Progenitor cell of endocrine pancreas (in vitro differentiated cells): ENCODE results near the gene CBL. TPM values are rescaled to one million over a fixed set of nuclear protein-coding genes. Genes with fewer than 3 reads are reported as not detected.
"Not testable (repeated sequence)": the region's sequence is repeated elsewhere in the genome, so short reads cannot be mapped to it uniquely, and the experiment has no call there.

ENCODE experiments used
- DNase-seq: peaks from one replicate; pipeline ENCODE4 v3.0.0; 2021; ENCODE audit warnings: low spot score; ENCODE audit not compliant: unreplicated experiment
- H3K27ac Mint-ChIP-seq: 2 replicates; pipeline ENCODE4 v1.8.0; 2021; ENCODE audit warnings: mild to moderate bottlenecking, moderate library complexity, mixed read lengths
- H3K27me3 Mint-ChIP-seq: 2 replicates; pipeline ENCODE4 v1.8.0; 2021; ENCODE audit warnings: mixed read lengths
- H3K36me3 Mint-ChIP-seq: 2 replicates; pipeline ENCODE4 v1.8.0; 2022; ENCODE audit warnings: mixed read lengths; ENCODE audit not compliant: insufficient read depth
- H3K4me1 Mint-ChIP-seq: 2 replicates; pipeline ENCODE4 v1.8.0; 2021; ENCODE audit warnings: low read depth, mixed read lengths
- H3K4me3 Mint-ChIP-seq: 2 replicates; pipeline ENCODE4 v1.8.0; 2021; ENCODE audit warnings: low read depth, mild to moderate bottlenecking, moderate library complexity, mixed read lengths
- H3K9me3 Mint-ChIP-seq: 2 replicates; pipeline ENCODE4 v1.8.0; 2021; ENCODE audit warnings: low read depth, mixed read lengths
- CTCF ChIP-seq: fragments of 200-600 bp; sonication (generic); IDR thresholded peaks from one replicate; pipeline ENCODE4 v1.5.0; 2021; ENCODE audit warnings: antibody characterized with exemption, mild to moderate bottlenecking; ENCODE audit not compliant: unreplicated experiment
- total RNA-seq: library from RNA; stranded (reverse); gene quantifications from 2 replicates; pipeline ENCODE4 v1.2.1, GENCODE V29; 2021

The CBL gene
- total RNA-seq, 1 donor from 2014 or later: 26.4 TPM

- Mint-ChIP-seq H3K4me3 (no peak overlapping the region), H3K27me3 (no peaks in the 10 kb centered on the region), H3K27ac (no peak overlapping the region), H3K4me1 (peaks cover 21% of the 10 kb centered on the region), H3K9me3 (no peaks in the 10 kb centered on the region), H3K36me3 (no peaks in the 10 kb centered on the region)
- no peak for DNase-seq
- TF ChIP-seq CTCF: no peak
Observed at GRCh38 chr11:119190531-119190930, 15.6 kb upstream of the CBL start.

DNA sequence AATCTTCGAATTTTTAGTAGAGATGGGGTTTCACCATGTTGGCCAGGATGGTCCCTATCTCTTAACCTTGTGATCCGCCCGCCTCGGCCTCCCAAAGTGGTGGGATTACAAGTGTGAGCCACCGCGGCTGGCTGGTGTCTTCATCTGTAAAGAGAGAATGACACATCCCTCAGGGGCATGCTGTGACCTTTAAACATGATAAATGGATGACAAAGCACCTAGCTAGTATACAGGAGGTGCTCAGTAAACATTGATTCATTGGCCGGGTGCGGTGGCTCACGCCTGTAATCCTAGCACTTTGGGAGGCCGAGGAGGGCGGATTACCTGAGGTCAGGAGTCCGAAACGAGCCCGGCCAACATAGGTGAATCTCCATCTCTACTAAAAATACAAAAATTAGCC is 14.9 kb upstream of the CBL start:
- not testable (repeated sequence) for H3K27me3 Mint-ChIP-seq, H3K4me3 Mint-ChIP-seq, H3K9me3 Mint-ChIP-seq, H3K36me3 Mint-ChIP-seq, DNase-seq
- Mint-ChIP-seq H3K27ac (peak overlapping the region; percentile 49), H3K4me1 (peaks cover 15% of the 10 kb centered on the region)

DNA sequence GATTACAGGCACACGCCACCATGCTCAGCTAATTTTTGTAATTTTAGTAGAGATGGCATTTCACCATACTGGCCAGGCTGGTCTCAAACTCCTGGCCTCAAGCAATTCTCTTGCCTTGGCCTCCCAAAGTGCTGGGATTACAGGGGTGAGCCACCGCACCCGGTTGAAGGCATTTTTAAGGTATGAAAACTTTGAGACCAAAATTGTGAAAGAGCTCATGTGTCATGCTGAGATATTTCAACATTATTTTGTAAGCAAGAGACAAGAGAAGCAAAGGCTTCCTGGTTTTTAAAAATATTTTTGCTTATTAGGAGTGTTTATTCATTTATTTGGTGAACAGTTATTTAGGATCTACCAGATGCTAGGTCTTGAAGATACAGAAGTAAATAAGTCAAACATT is 14.0 kb upstream of the CBL start:
- Mint-ChIP-seq H3K27ac (no peak overlapping the region), H3K4me3 (no peak overlapping the region), H3K4me1 (peaks cover 14% of the 10 kb centered on the region), H3K27me3 (no peaks in the 10 kb centered on the region), H3K9me3 (no peaks in the 10 kb centered on the region), H3K36me3 (no peaks in the 10 kb centered on the region)
- no peak for TF ChIP-seq CTCF
- no peak for DNase-seq

- Mint-ChIP-seq H3K27me3 (no peaks in the 10 kb centered on the region), H3K4me3 (no peak overlapping the region), H3K27ac (no peak overlapping the region), H3K36me3 (no peaks in the 10 kb centered on the region), H3K9me3 (no peaks in the 10 kb centered on the region), H3K4me1 (peaks cover 14% of the 10 kb centered on the region)
- DNase-seq: no peak
- TF ChIP-seq CTCF: no peak
Observed at GRCh38 chr11:119193001-119193400, 13.1 kb upstream of the CBL start.

GRCh38 chr11:119193626-119194025 is 12.5 kb upstream of the CBL start:
- H3K4me3 Mint-ChIP-seq: no peak overlapping the region
- H3K36me3 Mint-ChIP-seq: no peaks in the 10 kb centered on the region

More at GRCh38 chr11:119193626-119194025, 12.5 kb upstream of the CBL start:
- no peak for DNase-seq
- peak overlapping the region; percentile 79 for H3K27ac Mint-ChIP-seq
- H3K4me1 Mint-ChIP-seq: peaks cover 14% of the 10 kb centered on the region
- TF ChIP-seq CTCF: no peak
- H3K27me3 Mint-ChIP-seq: no peaks in the 10 kb centered on the region
- H3K9me3 Mint-ChIP-seq: no peaks in the 10 kb centered on the region
